HCT116 (cell line): ENCODE results near the gene DCDC2C.

Experiments used
- CBX3 ChIP-seq: IDR thresholded peaks from 2 replicates; pipeline ENCODE4 v1.6.1; 2012; ENCODE audit warnings: low read depth
- CEBPB ChIP-seq: IDR thresholded peaks from 2 replicates; pipeline ENCODE4 v1.6.1; 2012; ENCODE audit warnings: low read depth
- EZH2 ChIP-seq: fragments of 200-600 bp; sonication (generic); IDR thresholded peaks from 2 replicates; pipeline ENCODE4 v1.6.1; 2017; ENCODE audit warnings: antibody characterized with exemption, mixed run types
- EZH2phosphoT487 ChIP-seq: fragments of 200-600 bp; IDR thresholded peaks from 2 replicates; pipeline ENCODE4 v1.6.1; 2018; ENCODE audit warnings: antibody characterized with exemption, borderline replicate concordance
- POLR2A ChIP-seq: IDR thresholded peaks from 2 replicates; pipeline ENCODE4 v1.7.0; 2011; ENCODE audit warnings: borderline replicate concordance; ENCODE audit not compliant: insufficient read depth, insufficient read length; ENCODE audit errors: extremely low read depth
- POLR2AphosphoS5 ChIP-seq: IDR thresholded peaks from 2 replicates; pipeline ENCODE4 v1.6.1; 2011; ENCODE audit warnings: mild to moderate bottlenecking, low read depth, low read length, moderate library complexity
- RAD21 ChIP-seq: IDR thresholded peaks from 2 replicates; pipeline ENCODE4 v1.6.1; 2012; ENCODE audit warnings: low read depth, mild to moderate bottlenecking
- SP1 ChIP-seq: IDR thresholded peaks from 2 replicates; pipeline ENCODE4 v1.6.1; 2012; ENCODE audit warnings: low read depth
- YY1 ChIP-seq: IDR thresholded peaks from 2 replicates; pipeline ENCODE4 v1.6.1; 2011; ENCODE audit warnings: low read length, low read depth, moderate library complexity, mild to moderate bottlenecking; ENCODE audit not compliant: insufficient replicate concordance; ENCODE audit errors: extremely low read depth
- ZFX ChIP-seq: fragments of 450-650 bp; IDR thresholded peaks from 2 replicates; pipeline ENCODE4 v1.6.1; 2017
- TF ChIP-seq, protein P1 (sequence below), 3 experiments: fragments of 200-600 bp in 1 of 3; sonication (generic) in 1 of 3; IDR thresholded peaks in 2 of 3; conservative IDR thresholded peaks in 1 of 3; 2 replicates each; pipeline ENCODE4 v1.5.1; 2012 to 2017; ENCODE audit warnings: low read depth in 2 of 3, low read length in 2 of 3, antibody characterized with exemption in 1 of 3, borderline replicate concordance in 1 of 3, control low read depth in 1 of 3, mild to moderate bottlenecking in 1 of 3, mixed read lengths in 1 of 3, mixed run types in 1 of 3, moderate library complexity in 1 of 3; ENCODE audit not compliant: insufficient read depth in 1 of 3
- TF ChIP-seq, protein P2 (sequence below): IDR thresholded peaks from 2 replicates; pipeline ENCODE4 v1.6.1; 2012

DNA sequence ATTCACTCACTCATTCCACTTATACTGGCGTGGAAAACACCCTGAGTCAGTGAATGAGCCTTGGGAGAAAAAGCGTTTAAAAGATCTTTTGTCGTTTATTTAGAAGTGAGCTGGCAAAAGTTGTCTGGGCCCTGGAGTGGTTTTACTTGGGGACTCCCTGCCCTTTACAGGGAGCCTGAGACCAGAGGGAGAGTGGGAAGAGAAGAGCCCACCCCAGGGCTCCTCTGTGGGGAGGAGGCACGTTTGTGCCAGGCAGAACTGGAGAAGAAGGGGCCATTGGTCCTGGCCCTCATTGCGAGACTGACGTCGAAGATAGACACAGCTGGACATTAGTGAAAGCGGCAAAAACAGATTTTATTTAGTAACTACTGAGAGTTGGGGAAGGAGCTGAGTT lies 25.7 kb downstream of the DCDC2C start:
- no peak for TF ChIP-seq RAD21
- no peak for TF ChIP-seq EZH2
- TF ChIP-seq POLR2A, result no peak
- TF ChIP-seq, protein P1, sequence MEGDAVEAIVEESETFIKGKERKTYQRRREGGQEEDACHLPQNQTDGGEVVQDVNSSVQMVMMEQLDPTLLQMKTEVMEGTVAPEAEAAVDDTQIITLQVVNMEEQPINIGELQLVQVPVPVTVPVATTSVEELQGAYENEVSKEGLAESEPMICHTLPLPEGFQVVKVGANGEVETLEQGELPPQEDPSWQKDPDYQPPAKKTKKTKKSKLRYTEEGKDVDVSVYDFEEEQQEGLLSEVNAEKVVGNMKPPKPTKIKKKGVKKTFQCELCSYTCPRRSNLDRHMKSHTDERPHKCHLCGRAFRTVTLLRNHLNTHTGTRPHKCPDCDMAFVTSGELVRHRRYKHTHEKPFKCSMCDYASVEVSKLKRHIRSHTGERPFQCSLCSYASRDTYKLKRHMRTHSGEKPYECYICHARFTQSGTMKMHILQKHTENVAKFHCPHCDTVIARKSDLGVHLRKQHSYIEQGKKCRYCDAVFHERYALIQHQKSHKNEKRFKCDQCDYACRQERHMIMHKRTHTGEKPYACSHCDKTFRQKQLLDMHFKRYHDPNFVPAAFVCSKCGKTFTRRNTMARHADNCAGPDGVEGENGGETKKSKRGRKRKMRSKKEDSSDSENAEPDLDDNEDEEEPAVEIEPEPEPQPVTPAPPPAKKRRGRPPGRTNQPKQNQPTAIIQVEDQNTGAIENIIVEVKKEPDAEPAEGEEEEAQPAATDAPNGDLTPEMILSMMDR (IDR thresholded peaks at IDR 0.05 in 2 of 3, conservative IDR thresholded peaks at IDR 0.05 in 1 of 3; ENCODE audit: borderline replicate concordance in 1 of 3, insufficient read depth in 1 of 3, low read depth in 2 of 3, low read length in 2 of 3), result no peak
- no peak for TF ChIP-seq ZFX
- TF ChIP-seq EZH2phosphoT487, result no peak
- TF ChIP-seq CBX3, result no peak
- TF ChIP-seq, protein P2, sequence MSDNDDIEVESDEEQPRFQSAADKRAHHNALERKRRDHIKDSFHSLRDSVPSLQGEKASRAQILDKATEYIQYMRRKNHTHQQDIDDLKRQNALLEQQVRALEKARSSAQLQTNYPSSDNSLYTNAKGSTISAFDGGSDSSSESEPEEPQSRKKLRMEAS, result no peak
- TF ChIP-seq SP1, result no peak
- no peak for TF ChIP-seq POLR2AphosphoS5
- no peak for TF ChIP-seq CEBPB
- no peak for TF ChIP-seq YY1
